Trophoblast cell (in vitro differentiated cells and primary cell): Measurements from ENCODE around the gene MAP1LC3B2.

ENCODE experiments used
- DNase-seq, 2 donors: peaks; one replicate each; pipeline ENCODE4 v3.0.0-alpha.2; 2016
- H2AFZ ChIP-seq: 2 replicates; pipeline ENCODE4 v1.6.1; 2013; ENCODE audit warnings: low read length, moderate library complexity, mild to moderate bottlenecking; ENCODE audit not compliant: insufficient read depth, poor library complexity
- H2AK5ac ChIP-seq: 2 replicates; pipeline ENCODE4 v1.6.1; 2013; ENCODE audit warnings: mild to moderate bottlenecking, low read length
- H2BK120ac ChIP-seq: 2 replicates; pipeline ENCODE4 v1.6.1; 2013; ENCODE audit warnings: low read length, mild to moderate bottlenecking, moderate library complexity; ENCODE audit not compliant: insufficient read depth, poor library complexity
- H2BK12ac ChIP-seq: 2 replicates; pipeline ENCODE4 v1.6.1; 2013; ENCODE audit warnings: mild to moderate bottlenecking, low read length, moderate library complexity
- H2BK5ac ChIP-seq: 2 replicates; pipeline ENCODE4 v1.6.1; 2013; ENCODE audit warnings: low read length, low read depth, moderate library complexity, mild to moderate bottlenecking; ENCODE audit not compliant: poor library complexity
- H3K14ac ChIP-seq: 2 replicates; pipeline ENCODE4 v1.6.1; 2013; ENCODE audit warnings: mild to moderate bottlenecking, low read length
- H3K18ac ChIP-seq: 2 replicates; pipeline ENCODE4 v1.6.1; 2013; ENCODE audit warnings: mild to moderate bottlenecking, low read length
- H3K23ac ChIP-seq: 2 replicates; pipeline ENCODE4 v1.6.1; 2013; ENCODE audit warnings: low read length
- H3K27ac ChIP-seq: 2 replicates; pipeline ENCODE4 v1.5.1; 2013; ENCODE audit warnings: low read depth, mild to moderate bottlenecking, inconsistent platforms, low read length, moderate library complexity
- H3K27me3 ChIP-seq: 2 replicates; pipeline ENCODE4 v1.6.1; 2013; ENCODE audit warnings: inconsistent platforms, mild to moderate bottlenecking, low read length, moderate library complexity; ENCODE audit not compliant: insufficient read depth
- H3K36me3 ChIP-seq, 2 experiments: 1 replicate in 1 of 2; 2 replicates in 1 of 2; pipeline ENCODE4 v1.6.1; 2013; ENCODE audit warnings: low read length in 2 of 2, mild to moderate bottlenecking in 2 of 2, moderate library complexity in 1 of 2; ENCODE audit not compliant: insufficient read depth in 2 of 2, control insufficient read depth in 1 of 2
- H3K4ac ChIP-seq: 2 replicates; pipeline ENCODE4 v1.6.1; 2013; ENCODE audit warnings: low read depth, mild to moderate bottlenecking, low read length, moderate library complexity
- H3K4me1 ChIP-seq, 2 experiments: 1 replicate in 1 of 2; 2 replicates in 1 of 2; pipeline ENCODE4 v1.6.1; 2013; ENCODE audit warnings: low read length in 2 of 2, mild to moderate bottlenecking in 2 of 2, moderate library complexity in 1 of 2; ENCODE audit not compliant: insufficient read depth in 2 of 2, control insufficient read depth in 1 of 2
- H3K4me2 ChIP-seq: 2 replicates; pipeline ENCODE4 v1.6.1; 2013; ENCODE audit warnings: inconsistent platforms, mild to moderate bottlenecking, low read length, moderate library complexity
- H3K4me3 ChIP-seq: 2 replicates; pipeline ENCODE4 v1.5.1; 2013; ENCODE audit warnings: mild to moderate bottlenecking, low read depth, low read length, inconsistent platforms
- H3K79me1 ChIP-seq: one replicate; pipeline ENCODE4 v1.6.1; 2013; ENCODE audit warnings: low read length
- H3K79me2 ChIP-seq: 2 replicates; pipeline ENCODE4 v1.6.1; 2013; ENCODE audit warnings: low read length, mild to moderate bottlenecking; ENCODE audit not compliant: control insufficient read depth, insufficient read depth, poor library complexity
- H3K9ac ChIP-seq: 2 replicates; pipeline ENCODE4 v1.6.1; 2013; ENCODE audit warnings: mild to moderate bottlenecking, low read length
- H3K9me3 ChIP-seq: 2 replicates; pipeline ENCODE4 v1.6.1; 2013; ENCODE audit warnings: low read depth, mild to moderate bottlenecking, control low read depth, inconsistent platforms, low read length; ENCODE audit not compliant: insufficient read depth
- H4K12ac ChIP-seq: 2 replicates; pipeline ENCODE4 v1.6.1; 2013; ENCODE audit warnings: low read depth, mild to moderate bottlenecking, low read length, moderate library complexity
- H4K8ac ChIP-seq: 2 replicates; pipeline ENCODE4 v1.6.1; 2013; ENCODE audit warnings: low read depth, mild to moderate bottlenecking, low read length, moderate library complexity
- H4K91ac ChIP-seq: one replicate; pipeline ENCODE4 v1.6.1; 2013; ENCODE audit warnings: low read depth, mild to moderate bottlenecking, low read length, moderate library complexity
- WGBS: extraction: QIAGEN DNeasy Blood & Tissue Kit; methylation state at CpG from one replicate; pipeline ENCODE4 v1.1.7; 2013; ENCODE audit warnings: missing lambda C conversion rate; ENCODE audit not compliant: insufficient read length, insufficient coverage; ENCODE audit errors: extremely low coverage; 5-methylcytosine and 5-hydroxymethylcytosine counted together

MAP1LC3B2 gene

DNA sequence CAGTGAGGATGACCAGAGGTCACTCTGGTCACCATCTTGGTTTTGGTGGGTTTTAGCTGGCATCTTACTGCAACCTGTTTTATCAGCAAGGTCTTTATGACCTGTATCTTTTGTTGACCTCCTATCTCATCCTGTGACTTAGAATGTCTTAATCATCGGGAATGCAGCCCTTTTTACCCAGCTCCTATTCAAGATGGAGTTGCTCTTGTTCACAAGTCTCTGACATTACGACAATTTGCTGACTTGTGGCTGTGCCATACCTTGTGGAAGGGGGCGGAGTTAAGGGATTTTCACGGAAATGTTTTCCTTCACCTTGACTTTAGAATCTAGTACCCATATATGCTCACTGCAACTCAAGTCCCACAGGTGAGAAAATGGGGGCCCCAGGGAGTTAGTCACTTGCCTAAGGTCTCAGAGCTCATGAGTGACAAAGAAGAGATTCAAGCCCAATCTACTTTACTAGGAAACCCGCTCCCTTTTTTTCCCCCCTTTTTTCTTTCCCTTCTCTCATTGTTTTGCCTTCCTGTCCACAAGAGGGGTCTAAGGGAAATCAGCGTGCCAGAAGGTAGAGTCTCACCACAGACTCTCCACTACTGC is 2.7 kb upstream of the MAP1LC3B2 start:
- Histone ChIP-seq H4K8ac (no peak overlapping the region), H3K9ac (no peak overlapping the region), H3K27ac (no peak overlapping the region), H2AFZ (no peak overlapping the region), H2BK120ac (no peak overlapping the region), H4K12ac (no peak overlapping the region), H3K23ac (no peak overlapping the region), H2BK5ac (no peak overlapping the region), H3K79me2 (no peaks in the 10 kb centered on the region), H2BK12ac (no peak overlapping the region), H3K79me1 (no peaks in the 10 kb centered on the region), H3K9me3 (no peaks in the 10 kb centered on the region), H4K91ac (no peak overlapping the region), H3K4me2 (no peak overlapping the region), H3K4ac (no peak overlapping the region), H3K36me3 (no peaks in the 10 kb centered on the region), H3K4me1 (peaks cover 4 to 12% of the 10 kb centered on the region in 2 experiments), H3K18ac (no peak overlapping the region), H3K27me3 (no peaks in the 10 kb centered on the region), H2AK5ac (no peak overlapping the region), H3K4me3 (no peak overlapping the region), H3K14ac (no peak overlapping the region)
- DNase-seq = no peak
- no CpG with 5 or more reads among the region's 6 CpGs for WGBS

DNA sequence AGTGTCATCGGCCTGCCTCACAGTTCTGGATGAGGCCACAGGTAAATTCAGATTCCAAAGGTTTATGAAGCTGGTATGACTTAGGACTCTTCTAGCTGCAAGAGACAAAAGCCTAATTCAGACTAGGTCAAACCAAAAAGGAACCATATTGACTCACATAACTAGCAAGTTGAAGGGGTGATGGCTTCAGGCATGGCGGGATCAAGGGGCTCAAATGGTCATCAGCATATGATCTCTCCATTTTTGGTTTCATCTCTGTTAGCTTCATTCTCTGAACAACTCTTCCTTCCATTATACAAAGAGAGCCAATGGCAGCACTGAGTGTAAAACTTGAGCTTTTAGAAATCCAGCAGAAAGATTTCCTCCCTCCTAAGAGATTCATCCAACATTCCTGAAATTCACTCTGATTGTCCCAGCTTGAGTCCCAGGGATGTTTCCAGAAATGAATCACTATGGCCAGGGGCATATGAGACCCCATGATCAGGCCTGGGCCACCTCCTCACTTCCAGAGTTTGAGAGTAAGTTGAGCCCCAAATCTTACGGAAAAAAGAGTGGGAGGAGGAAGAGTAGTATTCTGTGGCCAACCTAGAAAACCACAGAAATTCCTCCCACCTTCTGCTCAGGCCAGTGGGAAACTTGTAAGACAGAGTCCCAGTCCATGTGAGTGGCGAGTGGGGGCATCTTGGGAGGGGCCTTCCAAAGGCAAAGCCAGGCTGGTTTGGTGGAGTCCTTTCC is 2.0 kb upstream of the MAP1LC3B2 start:
- WGBS = no CpG with 5 or more reads among the region's 4 CpGs
- DNase-seq = no peak
- no peak overlapping the region for H3K4ac ChIP-seq

GRCh38 chr12:116558280-116559161 is 660 bp upstream of the MAP1LC3B2 start:
- Histone ChIP-seq H4K12ac (no peak overlapping the region), H3K79me2 (no peaks in the 10 kb centered on the region), H3K36me3 (no peaks in the 10 kb centered on the region), H2AK5ac (no peak overlapping the region), H4K8ac (no peak overlapping the region), H3K9me3 (no peaks in the 10 kb centered on the region), H3K23ac (no peak overlapping the region), H2AFZ (no peak overlapping the region), H3K18ac (no peak overlapping the region), H3K27ac (no peak overlapping the region), H2BK5ac (no peak overlapping the region), H3K4me3 (no peak overlapping the region), H3K4me1 (peaks cover 4 to 12% of the 10 kb centered on the region in 2 experiments), H3K9ac (no peak overlapping the region), H3K14ac (no peak overlapping the region), H2BK120ac (no peak overlapping the region), H3K79me1 (no peaks in the 10 kb centered on the region), H4K91ac (no peak overlapping the region), H2BK12ac (no peak overlapping the region), H3K4me2 (no peak overlapping the region), H3K27me3 (no peaks in the 10 kb centered on the region), H3K4ac (no peak overlapping the region)
- no CpG with 5 or more reads among the region's 21 CpGs for WGBS
- DNase-seq = no peak

More for the DNA sequence above, 2.0 kb upstream of the MAP1LC3B2 start:
- Histone ChIP-seq H3K79me2 (no peaks in the 10 kb centered on the region), H4K8ac (no peak overlapping the region), H3K4me3 (no peak overlapping the region), H3K14ac (no peak overlapping the region), H4K12ac (no peak overlapping the region), H4K91ac (no peak overlapping the region), H3K4me2 (no peak overlapping the region), H3K23ac (no peak overlapping the region), H3K27ac (no peak overlapping the region), H3K79me1 (no peaks in the 10 kb centered on the region), H2BK5ac (no peak overlapping the region), H2BK120ac (no peak overlapping the region), H2BK12ac (no peak overlapping the region), H3K27me3 (no peaks in the 10 kb centered on the region), H3K9ac (no peak overlapping the region), H3K4me1 (peaks cover 4 to 12% of the 10 kb centered on the region in 2 experiments), H3K18ac (no peak overlapping the region), H3K9me3 (no peaks in the 10 kb centered on the region), H2AK5ac (no peak overlapping the region), H2AFZ (no peak overlapping the region), H3K36me3 (no peaks in the 10 kb centered on the region)

GRCh38 chr12:116561181-116561821 is 2.1 kb downstream of the MAP1LC3B2 start:
- Histone ChIP-seq H3K79me1 (no peaks in the 10 kb centered on the region), H2BK12ac (no peak overlapping the region), H3K9me3 (no peaks in the 10 kb centered on the region), H4K12ac (no peak overlapping the region), H3K23ac (no peak overlapping the region), H3K18ac (no peak overlapping the region), H4K8ac (no peak overlapping the region), H2AFZ (no peak overlapping the region), H3K4me3 (no peak overlapping the region), H3K27ac (no peak overlapping the region), H3K4ac (no peak overlapping the region), H4K91ac (no peak overlapping the region), H2AK5ac (no peak overlapping the region), H2BK5ac (no peak overlapping the region), H3K27me3 (no peaks in the 10 kb centered on the region), H3K4me2 (no peak overlapping the region), H3K36me3 (no peaks in the 10 kb centered on the region), H3K79me2 (no peaks in the 10 kb centered on the region), H2BK120ac (no peak overlapping the region), H3K14ac (no peak overlapping the region), H3K4me1 (peaks cover 4 to 12% of the 10 kb centered on the region in 2 experiments), H3K9ac (no peak overlapping the region)
- no peak for DNase-seq
- WGBS = no CpG with 5 or more reads among the region's 6 CpGs
